Endodermal cell (in vitro differentiated cells): ENCODE measurements around the gene DBNDD1. TPM values are rescaled to one million over a fixed set of nuclear protein-coding genes. Genes with fewer than 3 reads are reported as not detected.
A peak's percentile ranks its signal among the peaks of the same experiment; 100 is the strongest.

Experiments
- DNase-seq: peaks from one replicate; pipeline ENCODE4 v3.0.0-alpha.2; 2017
- H3K27ac ChIP-seq: 2 replicates; pipeline ENCODE4 v1.5.1; 2013; ENCODE audit warnings: mild to moderate bottlenecking, low read depth, low read length, moderate library complexity
- H3K27me3 ChIP-seq: 2 replicates; pipeline ENCODE4 v1.6.1; 2013; ENCODE audit warnings: mild to moderate bottlenecking, low read length, moderate library complexity; ENCODE audit not compliant: insufficient read depth, control insufficient read depth, poor library complexity, severe bottlenecking
- H3K36me3 ChIP-seq: 2 replicates; pipeline ENCODE4 v1.7.0; 2013; ENCODE audit warnings: mild to moderate bottlenecking, low read length, moderate library complexity; ENCODE audit not compliant: control insufficient read depth, insufficient read depth
- H3K4me1 ChIP-seq: one replicate; pipeline ENCODE4 v1.7.0; 2013; ENCODE audit warnings: low read length; ENCODE audit not compliant: control insufficient read depth, insufficient read depth
- H3K4me3 ChIP-seq: 2 replicates; pipeline ENCODE4 v1.5.1; 2013; ENCODE audit warnings: mild to moderate bottlenecking, low read length, moderate library complexity
- H3K9ac ChIP-seq: 2 replicates; pipeline ENCODE4 v1.6.1; 2013; ENCODE audit warnings: mild to moderate bottlenecking, low read length, moderate library complexity; ENCODE audit not compliant: poor library complexity, severe bottlenecking; ENCODE audit errors: extremely low read depth
- H3K9me3 ChIP-seq: 2 replicates; pipeline ENCODE4 v1.6.1; 2013; ENCODE audit warnings: mild to moderate bottlenecking, low read length, moderate library complexity; ENCODE audit not compliant: control insufficient read depth
- H3K27ac Mint-ChIP-seq: 2 replicates; pipeline ENCODE4 v1.8.0; 2020; ENCODE audit warnings: mixed read lengths
- H3K27me3 Mint-ChIP-seq: 2 replicates; pipeline ENCODE4 v1.8.0; 2021; ENCODE audit warnings: mild to moderate bottlenecking, mixed read lengths; ENCODE audit not compliant: insufficient read depth
- H3K36me3 Mint-ChIP-seq: 2 replicates; pipeline ENCODE4 v1.8.0; 2020; ENCODE audit warnings: low read depth, mixed read lengths
- H3K4me1 Mint-ChIP-seq: 2 replicates; pipeline ENCODE4 v1.8.0; 2020; ENCODE audit warnings: mixed read lengths
- H3K4me3 Mint-ChIP-seq: 2 replicates; pipeline ENCODE4 v1.8.0; 2020; ENCODE audit warnings: mild to moderate bottlenecking, moderate library complexity, mixed read lengths
- H3K9me3 Mint-ChIP-seq: 2 replicates; pipeline ENCODE4 v1.8.0; 2020; ENCODE audit warnings: mild to moderate bottlenecking, mixed read lengths
- CTCF ChIP-seq: fragments of 200-600 bp; sonication (generic); conservative IDR thresholded peaks from 2 replicates; pipeline ENCODE4 v1.5.0; 2021; ENCODE audit warnings: antibody characterized with exemption, mild to moderate bottlenecking
- WGBS, 2 experiments: methylation state at CpG; one replicate each; pipeline versions ENCODE4 v1.1.5 to v1.1.7; 2013; ENCODE audit warnings: missing lambda C conversion rate in 2 of 2, mixed read lengths in 1 of 2; ENCODE audit not compliant: insufficient coverage in 1 of 2, insufficient read length in 1 of 2; 5-methylcytosine and 5-hydroxymethylcytosine counted together
- total RNA-seq, 2 donors: library from RNA; stranded (reverse); fragmentation: NEBNext Ultra II Directional in 1 of 2; extraction: Animal tissue kit (Norgen Biotek cat#: 25700) in 1 of 2; gene quantifications; 2 replicates in 1 of 2; 3 replicates in 1 of 2; pipeline ENCODE4 v1.2.1, GENCODE V29; 2021

Gene DBNDD1
- total RNA-seq, 2 donors from 2014 or later, result 31.5 to 32.5 TPM

DNA sequence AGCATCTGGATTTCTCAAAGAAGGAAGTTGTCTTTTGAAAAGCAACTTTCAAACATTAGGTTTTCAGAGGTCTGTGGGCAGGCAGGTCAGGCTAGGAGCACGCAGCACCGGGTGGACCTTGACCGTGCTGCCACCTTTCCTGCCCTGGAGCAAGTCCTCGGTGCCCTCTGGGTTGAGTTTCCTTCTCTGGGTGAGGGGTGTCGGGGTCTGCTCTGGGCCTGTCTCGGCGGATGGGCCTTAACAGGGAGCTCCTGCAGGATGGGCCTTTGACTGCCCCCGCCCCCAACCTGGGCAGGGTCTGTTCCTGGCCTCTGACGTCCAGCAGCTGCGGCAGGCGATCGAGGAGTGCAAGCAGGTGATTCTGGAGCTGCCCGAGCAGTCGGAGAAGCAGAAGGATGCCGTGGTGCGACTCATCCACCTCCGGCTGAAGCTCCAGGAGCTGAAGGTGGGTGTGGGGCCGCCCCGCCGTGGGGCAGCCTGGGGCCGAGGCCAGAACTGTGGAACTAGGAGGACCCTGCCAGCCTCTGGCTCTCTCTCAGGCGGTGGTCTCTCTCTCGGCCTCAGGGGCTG lies 62.0 kb downstream of the DBNDD1 start:
- no peak overlapping the region for H3K4me3 ChIP-seq
- WGBS, 2 experiments, result 93 to 98% methylated on average over 8 to 23 of the region's 23 CpGs
- Mint-ChIP-seq H3K27ac (no peak overlapping the region), H3K4me3 (no peak overlapping the region), H3K9me3 (no peaks in the 10 kb centered on the region), H3K4me1 (no peaks in the 10 kb centered on the region), H3K27me3 (no peaks in the 10 kb centered on the region), H3K36me3 (peaks cover 53% of the 10 kb centered on the region)
- peaks cover 34% of the 10 kb centered on the region for H3K36me3 ChIP-seq
- no peaks in the 10 kb centered on the region for H3K9me3 ChIP-seq
- DNase-seq, result no peak
- no peak overlapping the region for H3K27ac ChIP-seq
- H3K27me3 ChIP-seq, result no peaks in the 10 kb centered on the region
- no peak for TF ChIP-seq CTCF
- H3K9ac ChIP-seq, result no peak overlapping the region
- no peaks in the 10 kb centered on the region for H3K4me1 ChIP-seq

GRCh38 chr16:89956505-89957215 lies 62.6 kb downstream of the DBNDD1 start:
- Mint-ChIP-seq H3K9me3 (no peaks in the 10 kb centered on the region), H3K27ac (no peak overlapping the region), H3K4me1 (no peaks in the 10 kb centered on the region), H3K4me3 (no peak overlapping the region), H3K36me3 (peaks cover 52% of the 10 kb centered on the region), H3K27me3 (no peaks in the 10 kb centered on the region)
- Histone ChIP-seq H3K4me1 (no peaks in the 10 kb centered on the region), H3K27me3 (no peaks in the 10 kb centered on the region), H3K4me3 (no peak overlapping the region), H3K9me3 (no peaks in the 10 kb centered on the region), H3K9ac (no peak overlapping the region), H3K36me3 (peaks cover 34% of the 10 kb centered on the region), H3K27ac (no peak overlapping the region)
- no peak for TF ChIP-seq CTCF
- 93 to 99% methylated on average over 15 of the region's 15 CpGs for WGBS, 2 experiments
- DNase-seq, result no peak

- Histone ChIP-seq H3K9me3 (no peaks in the 10 kb centered on the region), H3K27me3 (no peaks in the 10 kb centered on the region), H3K9ac (no peak overlapping the region), H3K4me3 (no peak overlapping the region), H3K27ac (no peak overlapping the region), H3K4me1 (no peaks in the 10 kb centered on the region), H3K36me3 (peaks cover 34% of the 10 kb centered on the region)
- Mint-ChIP-seq H3K4me1 (no peaks in the 10 kb centered on the region), H3K27me3 (no peaks in the 10 kb centered on the region), H3K9me3 (no peaks in the 10 kb centered on the region), H3K4me3 (no peak overlapping the region), H3K36me3 (peaks cover 43% of the 10 kb centered on the region), H3K27ac (peak overlapping the region; percentile 30)
- 90 to 95% methylated on average over 7 to 15 of the region's 15 CpGs for WGBS, 2 experiments
- TF ChIP-seq CTCF, result no peak
- peak; percentile 72 for DNase-seq
Measured at GRCh38 chr16:89955001-89955685, 64.1 kb downstream of the DBNDD1 start.

Other genes starting within 250 kb of the DBNDD1 start
- gene FANCA, start 202.8 kb downstream of the DBNDD1 start, total RNA-seq, result 100 to 1,000 TPM; 131 to 165 TPM
- gene SPIRE2, start 191.0 kb downstream of the DBNDD1 start, total RNA-seq, result 10 to 100 TPM; 12.8 to 12.9 TPM
- 100 to 1,000 TPM; 172 to 176 TPM for gene TCF25, start 145.9 kb downstream of the DBNDD1 start, total RNA-seq
- gene MC1R, start 100.6 kb downstream of the DBNDD1 start, total RNA-seq, result 1 to 10 TPM; 3.4 to 4.8 TPM
- 100 to 1,000 TPM; 109 to 140 TPM for gene TUBB3, start 96.1 kb downstream of the DBNDD1 start, total RNA-seq
- gene DEF8, start 70.7 kb downstream of the DBNDD1 start, total RNA-seq, result 10 to 100 TPM; 74.9 to 81.2 TPM
- not detected for gene PRDM7, start 57.9 kb upstream of the DBNDD1 start, total RNA-seq